Lower leg skin (tissue), 3 donors: ENCODE data around the gene NOL4L.

ENCODE experiments used
- CTCF ChIP-seq, 3 donors: fragments of 450-650 bp; IDR thresholded peaks; one replicate each; pipeline ENCODE4 v1.5.1; 2016; ENCODE audit warnings: antibody characterized with exemption in 3 of 3, mild to moderate bottlenecking in 3 of 3, moderate library complexity in 2 of 3
- POLR2A ChIP-seq, 2 donors: fragments of 450-650 bp; IDR thresholded peaks; one replicate each; pipeline ENCODE4 v1.6.1; 2016 to 2017; ENCODE audit warnings: antibody characterized with exemption in 2 of 2, mild to moderate bottlenecking in 1 of 2, moderate library complexity in 1 of 2

GRCh38 chr20:32483351-32484224 lies 101.5 kb downstream of the NOL4L start:
- TF ChIP-seq CTCF (IDR thresholded peaks at IDR 0.05), result no peak
- no peak for TF ChIP-seq POLR2A (IDR thresholded peaks at IDR 0.05)
